Activated CD8-positive, alpha-beta T cell treated with anti-CD3 and anti-CD28 coated beads for 36 hours (primary cell): ENCODE measurements around the gene CELF6. TPM values are rescaled to one million over a fixed set of nuclear protein-coding genes. Genes with fewer than 3 reads are reported as not detected.
A peak's percentile ranks its signal among the peaks of the same experiment; 100 is the strongest.

ENCODE experiments used
- ATAC-seq: fragments of 200-7000 bp; cut with Tn5 transposase; one replicate; pipeline ENCODE4 v1.10.0; 2021; ENCODE audit warnings: mild to moderate bottlenecking, moderate library complexity
- CTCF ChIA-PET: fragments of 350-600 bp; sonication (Branson Sonifier 250); formaldehyde crosslinking; loops from one replicate; lab custom pipeline; 2021; ENCODE audit warnings: antibody characterized with exemption; lab: Charles Lee
- POLR2A ChIA-PET: fragments of 350-600 bp; sonication (Branson Sonifier 250); formaldehyde crosslinking; loops from one replicate; lab custom pipeline; 2021; ENCODE audit warnings: antibody characterized with exemption; lab: Charles Lee
- DNase-seq: peaks from one replicate; pipeline ENCODE4 v3.0.0-alpha.2; 2020
- H3K27ac Mint-ChIP-seq: one replicate; pipeline ENCODE4 v1.8.0; 2021; ENCODE audit warnings: mild to moderate bottlenecking, mixed read lengths
- H3K27me3 Mint-ChIP-seq: one replicate; pipeline ENCODE4 v1.8.0; 2021; ENCODE audit warnings: mixed read lengths
- H3K36me3 Mint-ChIP-seq: one replicate; pipeline ENCODE4 v1.8.0; 2021; ENCODE audit warnings: low read depth, mixed read lengths
- H3K4me1 Mint-ChIP-seq: one replicate; pipeline ENCODE4 v1.8.0; 2021; ENCODE audit warnings: low read depth, mixed read lengths
- H3K4me3 Mint-ChIP-seq: one replicate; pipeline ENCODE4 v1.8.0; 2021; ENCODE audit warnings: mild to moderate bottlenecking, moderate library complexity, mixed read lengths
- H3K9me3 Mint-ChIP-seq: one replicate; pipeline ENCODE4 v1.8.0; 2021; ENCODE audit warnings: mixed read lengths
- intact Hi-C: fragments of 100-400 bp; cut with micrococcal nuclease; formaldehyde crosslinking; loops from one replicate; pipeline ENCODE4 v1.10.0; 2022
- total RNA-seq, 2 experiments: library from RNA; stranded (reverse); gene quantifications; one replicate each; pipeline ENCODE4 v1.2.3, GENCODE V29; 2021
- TF ChIP-seq, protein P1 (sequence below): fragments of 200-600 bp; IDR thresholded peaks from one replicate; pipeline ENCODE4 v1.8.0; 2022; ENCODE audit warnings: antibody characterized with exemption, mild to moderate bottlenecking

Gene CELF6
- total RNA-seq, 2 experiments from 2014 or later: 0.18 to 0.20 TPM

DNA sequence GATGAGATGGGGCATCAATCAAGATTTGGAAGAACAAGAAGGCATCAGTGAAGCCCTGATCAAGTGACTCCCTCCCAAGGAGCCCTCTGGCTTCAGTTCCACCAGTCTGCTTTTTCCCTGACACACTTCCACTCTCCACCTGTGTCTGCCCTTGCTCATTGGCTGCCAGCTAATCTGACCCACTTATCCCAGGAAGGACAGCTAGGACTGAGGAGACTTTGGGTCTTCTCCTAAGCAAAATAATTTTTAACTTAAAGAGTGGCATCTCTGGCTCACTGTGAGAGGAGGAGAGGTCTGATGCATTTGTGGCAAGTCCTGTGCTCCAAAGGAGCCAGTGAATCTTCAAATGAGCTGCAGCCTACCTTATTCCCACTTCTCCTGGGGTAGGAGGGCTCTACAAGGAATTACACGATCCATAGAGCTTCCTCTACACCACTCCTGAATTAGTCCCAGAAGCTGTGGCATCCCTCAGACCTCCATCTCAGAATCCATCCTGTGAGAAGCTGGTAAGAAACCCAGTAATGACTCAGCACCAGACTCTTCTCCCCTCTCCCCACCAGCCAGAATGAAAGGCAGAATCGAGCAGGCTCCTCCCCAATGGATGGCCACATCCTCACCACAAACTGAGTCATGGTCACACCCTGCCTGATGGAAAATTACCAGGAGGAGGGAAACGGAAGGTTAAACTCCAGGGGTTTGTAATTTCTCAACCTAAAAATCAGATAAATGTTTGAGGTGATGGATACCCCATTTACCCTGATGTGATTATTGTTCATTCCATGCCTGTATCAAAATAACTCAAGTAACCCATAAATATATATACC lies 82.7 kb downstream of the CELF6 start:
- DNase-seq: peak; percentile 89
- Mint-ChIP-seq H3K27me3 (peaks cover 1% of the 10 kb centered on the region), H3K36me3 (peaks cover 18% of the 10 kb centered on the region), H3K27ac (peak overlapping the region; percentile 91), H3K4me3 (peak overlapping the region; percentile 66), H3K9me3 (no peaks in the 10 kb centered on the region), H3K4me1 (peaks cover 45% of the 10 kb centered on the region)
- CTCF ChIA-PET: interaction anchor here (5.2 kb wide), 1 partner anchor 10 kb away, joined by 35 read pairs; no protein-coding TSS in a partner anchor
- TF ChIP-seq, protein P1, sequence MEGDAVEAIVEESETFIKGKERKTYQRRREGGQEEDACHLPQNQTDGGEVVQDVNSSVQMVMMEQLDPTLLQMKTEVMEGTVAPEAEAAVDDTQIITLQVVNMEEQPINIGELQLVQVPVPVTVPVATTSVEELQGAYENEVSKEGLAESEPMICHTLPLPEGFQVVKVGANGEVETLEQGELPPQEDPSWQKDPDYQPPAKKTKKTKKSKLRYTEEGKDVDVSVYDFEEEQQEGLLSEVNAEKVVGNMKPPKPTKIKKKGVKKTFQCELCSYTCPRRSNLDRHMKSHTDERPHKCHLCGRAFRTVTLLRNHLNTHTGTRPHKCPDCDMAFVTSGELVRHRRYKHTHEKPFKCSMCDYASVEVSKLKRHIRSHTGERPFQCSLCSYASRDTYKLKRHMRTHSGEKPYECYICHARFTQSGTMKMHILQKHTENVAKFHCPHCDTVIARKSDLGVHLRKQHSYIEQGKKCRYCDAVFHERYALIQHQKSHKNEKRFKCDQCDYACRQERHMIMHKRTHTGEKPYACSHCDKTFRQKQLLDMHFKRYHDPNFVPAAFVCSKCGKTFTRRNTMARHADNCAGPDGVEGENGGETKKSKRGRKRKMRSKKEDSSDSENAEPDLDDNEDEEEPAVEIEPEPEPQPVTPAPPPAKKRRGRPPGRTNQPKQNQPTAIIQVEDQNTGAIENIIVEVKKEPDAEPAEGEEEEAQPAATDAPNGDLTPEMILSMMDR: no peak
- intact Hi-C loops: no loop called here
- peak; percentile 96 for ATAC-seq
- POLR2A ChIA-PET: interaction anchor here (1.1 to 7.9 kb wide), 4 partner anchors 8 to 82 kb away, joined by 3 to 105 read pairs (median 3); partner anchors contain the start of gene PKM

DNA sequence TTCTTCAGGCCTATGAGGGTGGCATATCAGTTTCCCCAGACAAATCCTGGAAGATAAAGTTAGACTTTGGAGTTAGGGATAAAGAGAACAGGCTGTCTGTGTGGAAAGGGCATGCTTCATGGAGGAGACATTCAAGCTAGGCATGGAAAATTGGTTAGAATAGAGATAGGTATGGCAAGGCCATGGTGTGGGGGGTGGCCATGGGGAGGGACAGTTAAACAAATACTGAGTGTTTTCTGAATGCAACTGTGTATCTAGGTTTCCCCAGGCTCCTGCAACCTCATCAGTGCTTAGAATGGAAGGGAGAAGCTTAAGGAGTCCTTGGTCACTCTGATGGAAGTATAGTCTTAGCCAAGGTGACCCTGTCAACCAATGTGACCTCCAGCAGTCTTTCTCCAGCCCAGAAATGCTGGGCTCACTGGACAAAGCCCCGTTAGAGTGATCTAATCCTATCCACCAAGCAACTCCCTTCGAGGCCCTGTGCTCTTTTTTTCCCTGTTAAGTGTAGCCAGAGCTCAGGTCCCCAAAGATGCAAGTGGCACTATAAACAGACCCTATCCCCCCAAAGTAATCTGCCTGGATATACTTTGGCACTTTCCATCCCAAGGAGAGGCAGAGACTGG lies 83.5 kb downstream of the CELF6 start:
- ATAC-seq: no peak
- peak overlapping the region; percentile 66 for H3K4me3 Mint-ChIP-seq
- peaks cover 48% of the 10 kb centered on the region for H3K4me1 Mint-ChIP-seq
- ChIA-PET POLR2A (interaction anchor here (0.8 to 7.9 kb wide), 5 partner anchors 7 to 83 kb away, joined by 3 to 105 read pairs (median 3); partner anchors contain the start of gene PKM), CTCF (interaction anchor here (5.2 kb wide), 1 partner anchor 9 kb away, joined by 35 read pairs; no protein-coding TSS in a partner anchor)
- TF ChIP-seq, protein P1: no peak
- H3K27me3 Mint-ChIP-seq: peaks cover 1% of the 10 kb centered on the region
- DNase-seq: no peak
- H3K36me3 Mint-ChIP-seq: peaks cover 12% of the 10 kb centered on the region
- peak overlapping the region; percentile 91 for H3K27ac Mint-ChIP-seq
- intact Hi-C loops: no loop called here
- no peaks in the 10 kb centered on the region for H3K9me3 Mint-ChIP-seq

DNA sequence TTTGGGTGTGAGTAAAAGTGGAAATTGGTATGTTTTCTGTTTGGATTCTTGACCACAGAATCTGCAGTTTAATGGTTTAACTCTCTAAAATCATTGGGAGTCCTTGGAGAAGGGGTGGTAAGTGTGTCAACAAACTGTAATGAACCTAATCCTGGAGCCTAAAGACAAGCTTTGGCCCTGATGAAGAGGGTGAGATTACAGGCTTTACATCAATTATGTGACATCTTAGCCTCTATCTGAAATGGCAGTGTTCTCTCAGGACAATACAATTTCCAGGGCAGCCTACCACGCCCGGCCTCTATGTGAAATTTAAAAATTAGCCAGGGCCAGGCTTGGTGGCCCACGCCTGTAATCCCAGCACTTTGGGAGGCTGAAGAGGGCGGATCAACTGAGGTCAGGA lies 84.7 kb downstream of the CELF6 start:
- intact Hi-C loops: no loop called here
- Mint-ChIP-seq H3K4me1 (peaks cover 48% of the 10 kb centered on the region), H3K36me3 (peaks cover 12% of the 10 kb centered on the region), H3K27me3 (peaks cover 1% of the 10 kb centered on the region), H3K4me3 (no peak overlapping the region), H3K9me3 (no peaks in the 10 kb centered on the region), H3K27ac (no peak overlapping the region)
- POLR2A ChIA-PET: interaction anchor here (7.9 kb wide), 1 partner anchor 6 kb away, joined by 105 read pairs; the partner anchor contains the start of gene PKM
- ATAC-seq: no peak
- CTCF ChIA-PET: interaction anchor here (4.4 kb wide), 1 partner anchor 36 kb away, joined by 13 read pairs; the partner anchor contains the start of gene GRAMD2A
- no peak for DNase-seq
- TF ChIP-seq, protein P1: no peak

Other genes with a start within 250 kb of the CELF6 start
- gene MYO9A, start 202.0 kb downstream of the CELF6 start, total RNA-seq: 10 to 100 TPM; 16.8 to 18.7 TPM
- gene SENP8, start 201.8 kb downstream of the CELF6 start, total RNA-seq: 1 to 10 TPM; 2.8 TPM
- gene GRAMD2A, start 122.4 kb downstream of the CELF6 start, total RNA-seq: not detected
- 1,000 to 10,000 TPM; 2,565 to 2,588 TPM for gene PKM, start 89.0 kb downstream of the CELF6 start, total RNA-seq
- 10 to 100 TPM; 48.7 to 50.1 TPM for gene PARP6, start 47.6 kb downstream of the CELF6 start, total RNA-seq
- gene HEXA, start 55.9 kb upstream of the CELF6 start, total RNA-seq: 10 to 100 TPM; 55.8 to 66.8 TPM
- not detected for gene TMEM202, start 78.1 kb upstream of the CELF6 start, total RNA-seq
- 100 to 1,000 TPM; 170 to 175 TPM for gene ARIH1, start 154.2 kb upstream of the CELF6 start, total RNA-seq